Calu3 (cell line): Measurements from ENCODE around the gene PDZD4. TPM values are rescaled to one million over a fixed set of nuclear protein-coding genes. Genes with fewer than 3 reads are reported as not detected.

Experiments used
- BruUV-seq: library from RNA; stranded (reverse); fragments of 400-500 nt; replicated peaks from 2 replicates; lab custom pipeline; 2021; lab: Mats Ljungman, UMichigan
- CTCF ChIA-PET: fragments of 300-600 bp; sonication (Branson Sonifier 250); formaldehyde crosslinking; loops from one replicate; lab custom pipeline; 2022; ENCODE audit warnings: antibody characterized with exemption; lab: Charles Lee
- DNase-seq: peaks from one replicate; pipeline ENCODE4 v3.0.0; 2022
- H3K27ac Mint-ChIP-seq: one replicate; pipeline ENCODE4 v1.8.0; 2022; ENCODE audit warnings: mixed read lengths; ENCODE audit not compliant: unreplicated experiment
- H3K27me3 Mint-ChIP-seq: one replicate; pipeline ENCODE4 v1.8.0; 2022; ENCODE audit warnings: mixed read lengths; ENCODE audit not compliant: unreplicated experiment
- H3K36me3 Mint-ChIP-seq: one replicate; pipeline ENCODE4 v1.8.0; 2022; ENCODE audit warnings: mild to moderate bottlenecking, moderate library complexity, mixed read lengths; ENCODE audit not compliant: insufficient read depth, unreplicated experiment
- H3K4me1 Mint-ChIP-seq: one replicate; pipeline ENCODE4 v1.8.0; 2022; ENCODE audit warnings: mild to moderate bottlenecking, low read depth, mixed read lengths; ENCODE audit not compliant: unreplicated experiment
- H3K4me3 Mint-ChIP-seq: one replicate; pipeline ENCODE4 v1.8.0; 2022; ENCODE audit warnings: mild to moderate bottlenecking, low read depth, moderate library complexity, mixed read lengths; ENCODE audit not compliant: unreplicated experiment
- H3K9me3 Mint-ChIP-seq: one replicate; pipeline ENCODE4 v1.8.0; 2022; ENCODE audit warnings: low read depth, mixed read lengths; ENCODE audit not compliant: unreplicated experiment
- CTCF ChIP-seq: fragments of 200-600 bp; IDR thresholded peaks from one replicate; pipeline ENCODE4 v1.8.0; 2022; ENCODE audit warnings: antibody characterized with exemption; ENCODE audit not compliant: unreplicated experiment
- intact Hi-C: fragments of 100-400 bp; cut with micrococcal nuclease; formaldehyde crosslinking; loops from one replicate; pipeline ENCODE4 v1.10.0; 2022; ENCODE audit not compliant: unreplicated experiment
- total RNA-seq: library from RNA; stranded (reverse); gene quantifications from 2 replicates; pipeline ENCODE4 v1.2.3, GENCODE V29; 2022

PDZD4 gene
- total RNA-seq, 1 experiment from 2014 or later: 0.76 TPM

- Mint-ChIP-seq H3K27ac (no peak overlapping the region), H3K4me1 (peaks cover under 1% of the 10 kb centered on the region), H3K27me3 (peaks cover 5% of the 10 kb centered on the region), H3K4me3 (no peak overlapping the region), H3K36me3 (peaks cover 18% of the 10 kb centered on the region), H3K9me3 (no peaks in the 10 kb centered on the region)
- TF ChIP-seq CTCF: no peak
- CTCF ChIA-PET: no interaction called here
- BruUV-seq: no TSS peak
- intact Hi-C loops: no loop called here
- no peak for DNase-seq
These were observed 55.6 kb downstream of the PDZD4 start for GRCh38 chrX:153774576-153775292.

GRCh38 chrX:153773741-153774575 lies 56.4 kb downstream of the PDZD4 start:
- TF ChIP-seq CTCF: no peak
- BruUV-seq: no TSS peak
- H3K4me1 Mint-ChIP-seq: no peaks in the 10 kb centered on the region
- H3K9me3 Mint-ChIP-seq: no peaks in the 10 kb centered on the region
- no peak overlapping the region for H3K4me3 Mint-ChIP-seq
- peaks cover 20% of the 10 kb centered on the region for H3K36me3 Mint-ChIP-seq
- no peak for DNase-seq
- no peaks in the 10 kb centered on the region for H3K27me3 Mint-ChIP-seq
- intact Hi-C loops: no loop called here
- no peak overlapping the region for H3K27ac Mint-ChIP-seq
- CTCF ChIA-PET: no interaction called here

- Mint-ChIP-seq H3K4me3 (no peak overlapping the region), H3K36me3 (peaks cover 15% of the 10 kb centered on the region), H3K27ac (no peak overlapping the region), H3K4me1 (no peaks in the 10 kb centered on the region), H3K27me3 (no peaks in the 10 kb centered on the region), H3K9me3 (no peaks in the 10 kb centered on the region)
- intact Hi-C loops: no loop called here
- CTCF ChIA-PET: no interaction called here
- BruUV-seq: no TSS peak
- DNase-seq: no peak
- TF ChIP-seq CTCF: no peak
These were observed 57.1 kb downstream of the PDZD4 start for GRCh38 chrX:153773218-153773611.

- no TSS peak for BruUV-seq
- H3K27ac Mint-ChIP-seq: no peak overlapping the region
- no peaks in the 10 kb centered on the region for H3K9me3 Mint-ChIP-seq
- DNase-seq: no peak
- peaks cover 18% of the 10 kb centered on the region for H3K36me3 Mint-ChIP-seq
- no peaks in the 10 kb centered on the region for H3K27me3 Mint-ChIP-seq
- CTCF ChIA-PET: no interaction called here
- H3K4me3 Mint-ChIP-seq: no peak overlapping the region
- no peak for TF ChIP-seq CTCF
- no peaks in the 10 kb centered on the region for H3K4me1 Mint-ChIP-seq
- intact Hi-C loops: no loop called here
These were observed 57.8 kb downstream of the PDZD4 start for GRCh38 chrX:153772316-153773217.
